HepG2 (cell line): Measurements from ENCODE around the gene CLEC20A. TPM values are rescaled to one million over a fixed set of nuclear protein-coding genes. Genes with fewer than 3 reads are reported as not detected.

ENCODE experiments used
- CC2D1A ChIP-seq: sonication (generic); formaldehyde crosslinking; IDR thresholded peaks from 2 replicates; pipeline ENCODE4 v1.8.1; 2023; ENCODE audit warnings: mild to moderate bottlenecking, missing genetic modification reagents
- ETV6 ChIP-seq: sonication (generic); formaldehyde crosslinking; conservative IDR thresholded peaks from 2 replicates; pipeline ENCODE4 v1.4.0; 2020; ENCODE audit warnings: missing genetic modification reagents
- FLYWCH1 ChIP-seq: sonication (generic); formaldehyde crosslinking; IDR thresholded peaks from 2 replicates; pipeline ENCODE4 v1.8.1; 2023; ENCODE audit warnings: mild to moderate bottlenecking, missing genetic modification reagents
- GMEB1 ChIP-seq: sonication (generic); formaldehyde crosslinking; IDR thresholded peaks from 2 replicates; pipeline ENCODE4 v1.5.1; 2020; ENCODE audit warnings: missing genetic modification reagents, mild to moderate bottlenecking, borderline replicate concordance
- HMGXB4 ChIP-seq, 2 experiments: sonication (generic) in 1 of 2; formaldehyde crosslinking in 1 of 2; IDR thresholded peaks; 2 replicates each; pipeline versions ENCODE4 v1.4.0 to v1.6.1; 2018 to 2020; ENCODE audit warnings: missing genetic modification reagents in 2 of 2, borderline replicate concordance in 1 of 2, low read depth in 1 of 2, mild to moderate bottlenecking in 1 of 2, missing biosample characterization in 1 of 2
- LBX2 ChIP-seq: sonication (generic); formaldehyde crosslinking; IDR thresholded peaks from 2 replicates; pipeline ENCODE4 v1.5.0; 2020; ENCODE audit warnings: missing genetic modification reagents, mild to moderate bottlenecking, borderline replicate concordance
- MZF1 ChIP-seq: sonication (generic); formaldehyde crosslinking; IDR thresholded peaks from 2 replicates; pipeline ENCODE4 v1.8.1; 2023; ENCODE audit warnings: mild to moderate bottlenecking, missing genetic modification reagents, borderline replicate concordance
- NFE2L1 ChIP-seq: sonication (generic); formaldehyde crosslinking; IDR thresholded peaks from 2 replicates; pipeline ENCODE4 v1.4.0; 2020; ENCODE audit warnings: missing genetic modification reagents, mild to moderate bottlenecking, borderline replicate concordance
- PHB2 ChIP-seq: fragments of 450-650 bp; IDR thresholded peaks from 2 replicates; pipeline ENCODE4 v1.6.1; 2018; ENCODE audit not compliant: partially characterized antibody
- RERE ChIP-seq: IDR thresholded peaks from 2 replicates; pipeline ENCODE4 v1.6.1; 2016; ENCODE audit warnings: low read depth, missing genetic modification reagents, missing compliant biosample characterization
- TEAD2 ChIP-seq: sonication (generic); formaldehyde crosslinking; IDR thresholded peaks from 2 replicates; pipeline ENCODE4 v1.9.0; 2021; ENCODE audit warnings: missing genetic modification reagents
- ZBTB26 ChIP-seq: IDR thresholded peaks from 2 replicates; pipeline ENCODE4 v1.6.1; 2016; ENCODE audit warnings: missing compliant biosample characterization, missing genetic modification reagents, borderline replicate concordance
- ZC3H4 ChIP-seq: sonication (generic); formaldehyde crosslinking; IDR thresholded peaks from 2 replicates; pipeline ENCODE4 v1.4.0; 2020; ENCODE audit warnings: missing genetic modification reagents, borderline replicate concordance
- ZFAT ChIP-seq: sonication (generic); formaldehyde crosslinking; conservative IDR thresholded peaks from 2 replicates; pipeline ENCODE4 v1.8.1; 2023; ENCODE audit warnings: missing genetic modification reagents, inconsistent platforms
- ZNF414 ChIP-seq: sonication (generic); formaldehyde crosslinking; IDR thresholded peaks from 2 replicates; pipeline ENCODE4 v1.5.0; 2020; ENCODE audit warnings: missing genetic modification reagents
- ZNF691 ChIP-seq: sonication (generic); formaldehyde crosslinking; IDR thresholded peaks from 2 replicates; pipeline ENCODE4 v1.4.0; 2020; ENCODE audit warnings: missing genetic modification reagents, low read depth, mild to moderate bottlenecking, borderline replicate concordance
- ZNF850 ChIP-seq: sonication (generic); formaldehyde crosslinking; conservative IDR thresholded peaks from 2 replicates; pipeline ENCODE4 v1.9.0; 2021; ENCODE audit warnings: mild to moderate bottlenecking, missing genetic modification reagents
- polyA plus RNA-seq, 8 experiments: library from polyadenylated mRNA; depleted of rRNA in 3 of 8; stranded (reverse) in 7 of 8; unstranded in 1 of 8; fragments of >200 nt; fragmentation: Illumina TruSeq in 4 of 8; extraction: Trizol in 4 of 8; gene quantifications; 2 replicates each; pipeline versions ENCODE4 v1.2.1 to v1.2.3, GENCODE V29; 2011 to 2016; ENCODE audit warnings: low read depth in 4 of 8, missing spikeins in 1 of 8, mixed read lengths in 1 of 8; ENCODE audit not compliant: insufficient read depth in 1 of 8
- total RNA-seq, 5 experiments: library from RNA; depleted of rRNA; stranded (reverse); fragments of >200 nt; fragmentation: Illumina TruSeq; extraction: Trizol; gene quantifications; 2 replicates each; pipeline ENCODE4 v1.2.3, GENCODE V29; 2016; ENCODE audit warnings: low read depth in 1 of 5

The CLEC20A gene
- total and polyA plus RNA-seq, 2 of the 13 experiments (the other 11 are each of a cell fraction or from before 2014, with no cell fraction given), result not detected

GRCh38 chr1:178532392-178532791, 35.6 kb upstream of the CLEC20A start (continued):
- 0 out of 2 replicates have a peak, but pooled peaks have one; percentile 18 for TF ChIP-seq GMEB1 (CRISPR knock-in tag)
- no peak for TF ChIP-seq ZC3H4 (CRISPR knock-in tag)
- TF ChIP-seq HMGXB4 (CRISPR knock-in tag; IDR thresholded peaks at IDR 0.05; ENCODE audit: borderline replicate concordance in 1 of 2, low read depth in 1 of 2), result peak; percentile 67 to 81
- TF ChIP-seq ZNF691 (CRISPR knock-in tag), result peak; percentile 38; the same call in 1 of the 2 replicates
- TF ChIP-seq LBX2 (CRISPR knock-in tag), result no peak
- TF ChIP-seq ZBTB26 (CRISPR knock-in tag), result no peak
- TF ChIP-seq ZNF850 (CRISPR knock-in tag), result no peak
- no peak for TF ChIP-seq ETV6 (CRISPR knock-in tag)
- no peak for TF ChIP-seq ZFAT (CRISPR knock-in tag)
- no peak for TF ChIP-seq TEAD2 (CRISPR knock-in tag)
- TF ChIP-seq CC2D1A (CRISPR knock-in tag), result no peak
- TF ChIP-seq FLYWCH1 (CRISPR knock-in tag), result no peak
- no peak for TF ChIP-seq MZF1
- no peak for TF ChIP-seq NFE2L1 (CRISPR knock-in tag)
- no peak for TF ChIP-seq ZNF414 (CRISPR knock-in tag)
- no peak for TF ChIP-seq RERE (CRISPR knock-in tag)
- TF ChIP-seq PHB2, result no peak
